Germinal center (tissue), 1 donor: ENCODE measurements around the gene TGFBR3.

Experiments used
- DNase-seq: peaks from one replicate; pipeline ENCODE4 v3.0.0; 2012; ENCODE audit warnings: mixed read lengths, low spot score

TGFBR3 gene

DNA sequence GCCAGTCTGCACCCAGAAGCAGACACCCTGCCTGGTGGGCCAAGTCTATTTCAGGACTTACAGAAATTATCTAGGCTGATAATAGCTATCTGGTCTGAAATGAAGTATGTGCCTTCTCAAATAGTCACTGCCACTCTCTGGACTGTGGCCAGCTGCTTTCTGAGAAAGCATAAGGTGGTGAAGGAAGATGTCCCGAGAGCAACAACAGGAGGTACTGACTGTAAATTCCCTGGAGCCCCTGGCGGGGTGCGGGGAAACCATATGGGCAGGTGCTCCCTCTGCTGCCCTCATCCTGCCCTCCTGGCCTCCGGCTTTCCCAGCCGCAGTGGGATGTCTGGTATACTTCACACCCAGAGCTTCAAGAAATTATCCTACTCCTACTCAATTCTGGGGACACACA, 86.8 kb downstream of the TGFBR3 start:
- DNase-seq: no peak

DNA sequence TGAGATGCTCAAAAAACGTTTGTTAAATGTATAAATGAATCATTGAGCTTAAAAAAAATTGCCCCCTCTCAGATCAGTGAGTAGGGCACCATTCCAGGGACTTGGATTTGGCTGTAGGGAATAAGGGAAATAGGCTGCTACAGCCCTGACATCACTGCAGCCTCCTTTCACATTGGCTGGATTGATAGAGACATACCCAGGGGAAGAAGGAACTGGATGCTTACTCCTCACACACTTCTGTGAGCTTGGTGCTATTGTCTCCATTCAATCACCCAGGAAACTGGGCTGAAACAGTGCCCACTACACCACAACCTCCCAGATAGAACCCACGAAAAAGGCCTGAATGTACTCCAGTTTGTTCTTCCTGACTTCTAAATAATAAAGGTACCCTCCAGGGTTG, 87.2 kb downstream of the TGFBR3 start:
- no peak for DNase-seq

GRCh38 chr1:91798241-91798648, 87.7 kb downstream of the TGFBR3 start:
- DNase-seq: no peak

DNA sequence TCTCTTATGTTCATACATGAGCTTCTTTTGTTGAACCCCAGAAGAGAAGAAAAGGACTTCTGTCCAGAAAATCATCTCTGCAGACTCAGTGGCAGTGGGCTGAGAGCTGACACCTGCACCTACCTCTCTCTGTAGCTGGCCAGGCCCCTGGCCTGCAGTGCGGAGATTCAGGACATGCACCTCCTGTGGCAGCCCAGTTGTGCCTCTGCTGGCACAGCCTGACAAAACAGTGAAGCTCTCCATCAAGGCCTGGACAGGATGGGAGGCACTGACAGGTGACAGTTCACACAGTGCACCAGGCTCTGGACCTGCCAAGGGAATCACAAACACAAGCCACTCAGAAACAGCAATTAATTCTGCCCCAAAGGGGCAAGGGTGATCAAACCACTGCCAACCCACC, 88.8 kb downstream of the TGFBR3 start:
- DNase-seq: no peak

DNA sequence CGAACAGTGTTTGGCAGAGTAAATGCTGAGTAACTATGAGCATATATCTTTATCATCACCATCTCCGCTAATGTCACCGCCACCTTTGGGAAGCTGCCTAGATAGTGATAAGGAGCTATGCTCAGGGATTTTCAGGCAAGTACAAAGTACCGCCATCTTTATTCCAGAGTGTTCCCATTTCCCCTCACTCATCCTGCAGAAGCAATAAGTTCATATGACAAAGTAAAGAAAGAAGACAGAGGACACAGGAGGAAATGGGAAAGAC, 89.6 kb downstream of the TGFBR3 start:
- no peak for DNase-seq

- no peak for DNase-seq
These were observed 90.2 kb downstream of the TGFBR3 start for GRCh38 chr1:91795591-91796389.

- no peak for DNase-seq
These were observed 92.1 kb downstream of the TGFBR3 start for GRCh38 chr1:91793877-91794276.

- DNase-seq: no peak
These were observed 92.8 kb downstream of the TGFBR3 start for GRCh38 chr1:91793189-91793588.

- no peak for DNase-seq
These were observed 93.4 kb downstream of the TGFBR3 start for GRCh38 chr1:91792489-91793071.

DNA sequence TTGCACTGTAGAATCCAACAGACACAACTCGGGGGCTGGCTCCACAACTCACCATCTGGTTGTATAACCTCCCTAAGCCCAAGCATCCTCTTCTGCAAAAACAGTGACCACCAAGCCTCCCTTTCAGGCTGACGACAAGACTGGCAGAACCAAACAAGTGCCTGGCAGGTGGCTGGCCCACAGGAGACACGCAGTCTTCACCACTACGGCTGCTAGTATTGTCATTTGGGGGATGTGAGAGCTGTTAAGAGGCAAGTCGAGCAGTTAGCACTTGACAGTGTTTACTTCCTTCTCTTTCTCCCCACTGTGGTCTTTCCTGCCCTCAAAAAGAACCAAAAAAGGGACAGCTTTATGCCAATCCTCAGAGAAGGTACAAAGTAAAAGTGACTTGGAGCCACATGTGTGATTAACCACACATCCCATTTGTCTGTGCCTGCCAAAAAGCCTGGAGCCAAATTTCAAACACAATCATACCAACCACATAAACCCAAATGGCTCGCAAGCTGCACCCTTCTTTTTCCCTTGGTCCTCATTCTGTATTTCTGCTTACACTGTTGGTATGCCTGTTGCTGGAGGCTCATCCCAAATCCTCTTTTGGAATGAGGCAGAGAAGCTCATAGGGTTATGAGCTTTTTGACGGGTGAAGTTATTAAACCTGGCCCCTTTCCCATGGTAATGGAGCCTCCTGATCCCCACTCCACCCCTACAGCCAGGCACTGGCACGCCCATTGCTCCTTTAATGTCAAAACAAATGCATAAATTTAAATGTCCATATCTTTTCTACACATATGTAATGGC, 94.1 kb downstream of the TGFBR3 start:
- no peak for DNase-seq

DNA sequence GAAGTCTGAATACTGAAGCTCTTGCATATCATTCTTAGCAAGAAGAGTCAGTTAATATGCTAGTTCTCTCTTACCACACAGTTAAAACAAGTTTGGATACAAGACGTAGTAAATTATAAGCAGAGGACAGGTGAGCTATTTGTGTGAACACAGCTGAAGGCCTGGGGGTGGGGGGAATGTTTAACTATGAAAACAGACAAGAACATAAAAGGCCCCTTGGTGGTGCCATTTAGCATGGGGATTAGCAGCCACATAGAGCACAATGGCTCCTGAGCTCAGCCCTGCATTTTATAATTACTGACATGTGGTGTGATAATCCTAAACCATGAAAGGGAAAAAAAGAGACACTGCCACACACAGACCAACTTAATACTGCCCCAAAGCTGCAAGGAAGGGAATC, 94.8 kb downstream of the TGFBR3 start:
- no peak for DNase-seq

GRCh38 chr1:91790392-91790791, 95.6 kb downstream of the TGFBR3 start:
- DNase-seq: no peak

GRCh38 chr1:91789273-91789997, 96.5 kb downstream of the TGFBR3 start:
- DNase-seq: no peak

DNA sequence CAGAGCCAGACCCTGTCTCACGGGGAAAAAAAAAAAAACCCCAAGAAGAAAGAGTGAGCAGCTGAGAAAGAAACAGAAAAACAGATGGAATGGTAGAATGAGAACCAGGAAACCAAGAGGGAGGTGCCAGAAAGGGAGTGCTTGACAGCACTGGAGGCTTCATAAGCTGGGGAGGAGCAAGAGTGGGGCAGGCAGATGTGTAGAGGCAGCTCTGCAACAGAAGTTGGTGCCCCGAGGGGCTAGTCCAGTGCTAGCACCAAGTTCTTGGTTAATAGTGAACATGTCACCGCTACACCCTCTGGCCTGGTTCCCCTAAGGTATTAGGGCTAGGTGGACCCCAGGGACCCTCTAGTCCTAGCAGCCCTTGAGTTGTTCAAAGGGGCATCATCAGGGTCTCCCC, 98.0 kb downstream of the TGFBR3 start:
- no peak for DNase-seq

DNA sequence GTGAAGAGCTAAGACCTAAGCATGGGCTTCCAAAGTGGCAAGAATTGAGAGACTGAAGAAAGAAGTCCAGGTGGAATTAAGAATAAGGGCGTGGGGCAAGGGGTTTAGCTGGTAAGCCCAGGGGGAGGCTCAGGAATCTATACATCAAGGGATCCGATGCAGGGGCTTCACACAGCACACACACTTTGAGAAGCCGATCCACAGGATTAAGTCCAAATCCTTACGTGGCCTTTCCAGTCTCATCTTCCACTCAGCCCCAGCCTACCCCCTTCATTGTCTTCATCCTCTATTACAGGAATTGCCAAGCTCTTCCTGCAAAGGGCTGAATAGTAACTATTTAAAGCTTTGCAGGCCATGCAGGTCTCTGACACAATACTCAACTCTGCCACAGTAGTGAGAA, 101.3 kb downstream of the TGFBR3 start:
- no peak for DNase-seq

- DNase-seq: no peak
These were observed 101.8 kb downstream of the TGFBR3 start for GRCh38 chr1:91784191-91784590.

- no peak for DNase-seq
These were observed 102.4 kb downstream of the TGFBR3 start for GRCh38 chr1:91783423-91784170.

GRCh38 chr1:91781901-91782622, 103.9 kb downstream of the TGFBR3 start:
- DNase-seq: no peak

- no peak for DNase-seq
These were observed 104.6 kb downstream of the TGFBR3 start for GRCh38 chr1:91781371-91781825.

DNA sequence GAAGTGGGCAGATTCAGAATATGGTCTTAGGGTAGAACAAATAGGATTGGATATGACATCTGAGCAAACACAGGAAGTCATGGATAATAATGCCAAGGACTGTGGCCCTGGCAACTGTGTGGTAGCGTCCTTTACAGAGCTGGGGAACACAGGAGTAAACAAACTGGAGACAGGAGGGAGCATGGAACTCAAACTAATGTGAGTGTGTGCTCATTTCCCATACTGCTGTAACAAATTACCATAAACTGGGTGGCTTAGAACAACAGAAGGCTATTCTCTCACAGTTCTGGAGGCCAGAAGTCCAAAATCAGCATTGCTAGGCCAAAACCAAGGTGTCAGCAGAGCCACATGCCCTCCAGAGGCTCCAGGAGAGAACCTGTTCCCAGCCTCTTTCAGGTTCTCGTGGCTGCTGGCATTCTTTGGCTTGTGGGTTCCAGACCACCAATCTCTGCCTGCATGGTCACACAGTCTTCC, 106.4 kb downstream of the TGFBR3 start:
- no peak for DNase-seq

DNA sequence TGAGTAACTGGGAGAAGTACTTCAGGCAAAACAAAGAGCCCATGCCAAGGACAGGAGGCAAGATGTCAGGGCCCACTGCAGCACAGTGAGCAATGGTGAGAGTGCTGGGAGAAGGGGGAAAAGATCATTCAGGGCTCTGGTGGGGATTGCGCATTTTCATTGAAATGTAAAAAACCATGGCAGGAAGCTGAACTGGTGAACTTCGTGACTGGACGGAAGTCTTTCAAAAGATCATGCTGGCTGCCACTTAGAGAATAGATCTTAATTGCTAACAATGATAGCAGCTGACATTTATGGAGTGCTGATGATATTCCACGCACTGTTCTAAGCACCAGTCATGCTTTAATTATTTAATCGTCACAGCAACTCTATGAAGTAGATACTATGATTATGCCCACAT, 107.0 kb downstream of the TGFBR3 start:
- no peak for DNase-seq
